ENCODE data around the gene CD1E.

GRCh38 chr1:158327481-158327880 is 26.2 kb upstream of the CD1E start:
- no peak for TF ChIP-seq EZH2phosphoT487 (IDR thresholded peaks at IDR 0.05; ENCODE audit: low read length)
- no peak for TF ChIP-seq EZH2 (optimal IDR thresholded peaks at IDR 0.05; ENCODE audit: low read depth, low read length)
- TF ChIP-seq CTCF (IDR thresholded peaks at IDR 0.05; ENCODE audit: low read length) = no peak

Data from MM.1S (cell line).